HL-60 (cell line): ENCODE data around the gene WDR4.

ENCODE experiments used
- DNase-seq, 2 experiments: peaks; one replicate each; pipeline ENCODE4 v3.0.0-alpha.2; 2010 to 2020; ENCODE audit warnings: low read depth in 1 of 2, low spot score in 1 of 2
- H3K27ac ChIP-seq: fragments of 250-450 bp; sonication (Bioruptor Pico); replicated peaks from 2 replicates; pipeline ENCODE4 v1.5.1; 2020; ENCODE audit warnings: mild to moderate bottlenecking, moderate library complexity
- H3K27me3 ChIP-seq: fragments of 250-450 bp; sonication (Bioruptor Pico); 2 replicates; pipeline ENCODE4 v1.5.1; 2021; ENCODE audit warnings: mild to moderate bottlenecking, moderate library complexity; ENCODE audit not compliant: insufficient read depth, poor library complexity, severe bottlenecking
- H3K4me3 ChIP-seq: replicated peaks from 2 replicates; pipeline ENCODE4 v1.5.1; 2011; ENCODE audit warnings: mild to moderate bottlenecking, control low read depth, low read length; ENCODE audit not compliant: insufficient read depth
- GABPA ChIP-seq: IDR thresholded peaks from 2 replicates; pipeline ENCODE4 v1.6.1; 2012; ENCODE audit warnings: low read depth
- POLR2AphosphoS5 ChIP-seq: IDR thresholded peaks from 2 replicates; pipeline ENCODE4 v1.6.1; 2012; ENCODE audit warnings: low read depth
- SPI1 ChIP-seq: IDR thresholded peaks from 2 replicates; pipeline ENCODE4 v1.6.1; 2012; ENCODE audit warnings: low read depth, mild to moderate bottlenecking, borderline replicate concordance
- TF ChIP-seq, protein P1 (sequence below): IDR thresholded peaks from one replicate; pipeline ENCODE4 v1.5.1; 2011; ENCODE audit warnings: low read length, control low read depth, inconsistent platforms; ENCODE audit not compliant: insufficient read depth
- TF ChIP-seq, protein P2 (sequence below): IDR thresholded peaks from 2 replicates; pipeline ENCODE4 v1.6.1; 2012; ENCODE audit warnings: low read depth; ENCODE audit not compliant: insufficient replicate concordance

The WDR4 gene

DNA sequence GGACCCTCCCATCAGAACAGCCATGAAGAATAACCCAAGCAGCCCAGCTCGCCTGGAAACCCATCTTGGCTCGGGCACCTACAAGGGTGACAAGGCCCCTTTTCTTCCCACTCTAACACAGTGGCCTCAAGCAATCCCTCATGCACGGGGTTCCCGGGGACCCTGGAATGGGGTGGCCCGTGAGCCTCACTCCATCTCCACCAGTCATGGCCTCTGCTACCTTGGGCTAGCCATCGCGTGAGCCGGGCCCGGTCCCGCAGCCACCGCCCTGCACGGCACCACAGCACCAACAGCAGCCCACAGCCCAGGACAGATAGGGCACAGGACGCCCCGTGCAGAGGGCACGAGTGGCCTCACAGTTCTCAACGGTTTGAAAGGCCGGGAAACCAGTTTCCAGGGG, 19.0 kb downstream of the WDR4 start:
- TF ChIP-seq POLR2AphosphoS5 (no peak), SPI1 (no peak), GABPA (no peak)
- TF ChIP-seq, protein P1, sequence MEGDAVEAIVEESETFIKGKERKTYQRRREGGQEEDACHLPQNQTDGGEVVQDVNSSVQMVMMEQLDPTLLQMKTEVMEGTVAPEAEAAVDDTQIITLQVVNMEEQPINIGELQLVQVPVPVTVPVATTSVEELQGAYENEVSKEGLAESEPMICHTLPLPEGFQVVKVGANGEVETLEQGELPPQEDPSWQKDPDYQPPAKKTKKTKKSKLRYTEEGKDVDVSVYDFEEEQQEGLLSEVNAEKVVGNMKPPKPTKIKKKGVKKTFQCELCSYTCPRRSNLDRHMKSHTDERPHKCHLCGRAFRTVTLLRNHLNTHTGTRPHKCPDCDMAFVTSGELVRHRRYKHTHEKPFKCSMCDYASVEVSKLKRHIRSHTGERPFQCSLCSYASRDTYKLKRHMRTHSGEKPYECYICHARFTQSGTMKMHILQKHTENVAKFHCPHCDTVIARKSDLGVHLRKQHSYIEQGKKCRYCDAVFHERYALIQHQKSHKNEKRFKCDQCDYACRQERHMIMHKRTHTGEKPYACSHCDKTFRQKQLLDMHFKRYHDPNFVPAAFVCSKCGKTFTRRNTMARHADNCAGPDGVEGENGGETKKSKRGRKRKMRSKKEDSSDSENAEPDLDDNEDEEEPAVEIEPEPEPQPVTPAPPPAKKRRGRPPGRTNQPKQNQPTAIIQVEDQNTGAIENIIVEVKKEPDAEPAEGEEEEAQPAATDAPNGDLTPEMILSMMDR: no peak
- TF ChIP-seq, protein P2, sequence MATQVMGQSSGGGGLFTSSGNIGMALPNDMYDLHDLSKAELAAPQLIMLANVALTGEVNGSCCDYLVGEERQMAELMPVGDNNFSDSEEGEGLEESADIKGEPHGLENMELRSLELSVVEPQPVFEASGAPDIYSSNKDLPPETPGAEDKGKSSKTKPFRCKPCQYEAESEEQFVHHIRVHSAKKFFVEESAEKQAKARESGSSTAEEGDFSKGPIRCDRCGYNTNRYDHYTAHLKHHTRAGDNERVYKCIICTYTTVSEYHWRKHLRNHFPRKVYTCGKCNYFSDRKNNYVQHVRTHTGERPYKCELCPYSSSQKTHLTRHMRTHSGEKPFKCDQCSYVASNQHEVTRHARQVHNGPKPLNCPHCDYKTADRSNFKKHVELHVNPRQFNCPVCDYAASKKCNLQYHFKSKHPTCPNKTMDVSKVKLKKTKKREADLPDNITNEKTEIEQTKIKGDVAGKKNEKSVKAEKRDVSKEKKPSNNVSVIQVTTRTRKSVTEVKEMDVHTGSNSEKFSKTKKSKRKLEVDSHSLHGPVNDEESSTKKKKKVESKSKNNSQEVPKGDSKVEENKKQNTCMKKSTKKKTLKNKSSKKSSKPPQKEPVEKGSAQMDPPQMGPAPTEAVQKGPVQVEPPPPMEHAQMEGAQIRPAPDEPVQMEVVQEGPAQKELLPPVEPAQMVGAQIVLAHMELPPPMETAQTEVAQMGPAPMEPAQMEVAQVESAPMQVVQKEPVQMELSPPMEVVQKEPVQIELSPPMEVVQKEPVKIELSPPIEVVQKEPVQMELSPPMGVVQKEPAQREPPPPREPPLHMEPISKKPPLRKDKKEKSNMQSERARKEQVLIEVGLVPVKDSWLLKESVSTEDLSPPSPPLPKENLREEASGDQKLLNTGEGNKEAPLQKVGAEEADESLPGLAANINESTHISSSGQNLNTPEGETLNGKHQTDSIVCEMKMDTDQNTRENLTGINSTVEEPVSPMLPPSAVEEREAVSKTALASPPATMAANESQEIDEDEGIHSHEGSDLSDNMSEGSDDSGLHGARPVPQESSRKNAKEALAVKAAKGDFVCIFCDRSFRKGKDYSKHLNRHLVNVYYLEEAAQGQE: no peak
- Histone ChIP-seq H3K4me3 (no peak overlapping the region), H3K27ac (no peak overlapping the region), H3K27me3 (no peaks in the 10 kb centered on the region)
- DNase-seq: no peak

DNA sequence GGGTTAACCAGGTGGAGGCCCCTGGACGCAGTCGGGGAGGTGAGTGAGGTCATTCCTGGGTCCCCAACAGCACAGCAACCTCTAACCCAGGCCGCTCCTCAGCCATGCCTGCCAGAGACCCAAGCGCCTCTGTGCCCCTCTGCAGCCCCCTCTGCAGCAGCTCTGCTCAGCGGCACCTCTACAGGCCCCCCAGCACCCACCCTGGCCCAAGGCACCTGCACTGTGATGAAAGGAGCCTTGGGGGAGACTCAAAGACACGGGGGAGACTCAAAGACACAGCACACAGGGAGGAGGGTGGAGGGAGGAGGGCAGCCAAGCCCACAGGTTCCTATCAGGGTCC, 19.5 kb downstream of the WDR4 start:
- TF ChIP-seq SPI1 (no peak), GABPA (no peak), POLR2AphosphoS5 (no peak)
- TF ChIP-seq, protein P1: no peak
- TF ChIP-seq, protein P2: no peak
- DNase-seq: no peak
- Histone ChIP-seq H3K27me3 (no peaks in the 10 kb centered on the region), H3K27ac (no peak overlapping the region), H3K4me3 (no peak overlapping the region)

DNA sequence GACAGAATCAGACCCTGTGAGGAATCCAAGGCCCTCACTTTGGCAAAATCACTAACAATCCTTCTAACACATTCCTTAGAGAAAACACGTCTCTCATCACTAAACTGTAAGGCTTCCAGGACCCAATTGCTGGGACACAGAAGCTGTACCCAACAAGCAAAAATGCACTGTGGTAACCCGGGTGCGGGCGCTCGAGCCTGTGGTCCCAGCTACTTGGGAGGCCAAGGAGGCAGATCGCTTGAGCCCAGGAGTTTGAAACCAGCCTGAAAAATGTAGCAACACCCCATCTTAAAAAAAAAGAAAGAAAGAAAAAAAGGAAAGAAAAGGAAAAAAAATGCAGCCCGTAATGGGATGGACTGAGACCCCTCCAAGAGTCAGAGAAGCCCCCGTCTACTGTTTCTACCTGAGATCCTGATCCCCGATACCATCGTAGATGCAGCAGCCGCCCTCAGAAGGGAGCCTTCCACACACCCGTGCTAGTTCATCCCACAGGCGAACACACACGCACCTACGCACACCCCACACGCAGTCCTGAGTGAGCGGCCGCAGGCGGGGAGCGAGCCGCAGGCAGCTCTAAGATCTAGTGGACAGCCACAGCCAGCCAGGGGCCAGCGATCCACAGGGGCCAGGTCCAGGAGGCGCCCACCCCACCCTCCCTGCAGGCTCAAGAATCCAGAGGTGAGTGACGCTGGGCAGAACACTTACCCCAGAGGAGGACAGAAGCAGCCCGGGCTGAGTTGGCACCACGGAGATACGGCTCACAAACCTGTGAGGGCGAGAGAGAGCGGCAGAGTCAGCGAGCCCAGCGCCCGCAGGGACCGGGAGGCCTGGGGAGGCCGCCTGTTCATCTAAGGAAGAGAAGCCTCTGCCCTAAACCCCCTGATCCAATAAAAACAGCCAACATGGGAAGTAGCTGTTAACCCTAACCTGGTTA, 20.1 kb downstream of the WDR4 start:
- no peak overlapping the region for H3K4me3 ChIP-seq
- TF ChIP-seq, protein P1: no peak
- TF ChIP-seq, protein P2: no peak
- TF ChIP-seq GABPA (no peak), SPI1 (no peak), POLR2AphosphoS5 (no peak)
- no peak for DNase-seq
- H3K27ac ChIP-seq: no peak overlapping the region
- H3K27me3 ChIP-seq: no peaks in the 10 kb centered on the region
